Measurements from ENCODE around the gene MKNK2. TPM values are rescaled to one million over a fixed set of nuclear protein-coding genes. Genes with fewer than 3 reads are reported as not detected.

MKNK2 gene
- total and polyA plus RNA-seq, 2 of the 13 experiments (the other 11 are each of a cell fraction or from before 2014, with no cell fraction given) = 44.9 to 112 TPM

DNA sequence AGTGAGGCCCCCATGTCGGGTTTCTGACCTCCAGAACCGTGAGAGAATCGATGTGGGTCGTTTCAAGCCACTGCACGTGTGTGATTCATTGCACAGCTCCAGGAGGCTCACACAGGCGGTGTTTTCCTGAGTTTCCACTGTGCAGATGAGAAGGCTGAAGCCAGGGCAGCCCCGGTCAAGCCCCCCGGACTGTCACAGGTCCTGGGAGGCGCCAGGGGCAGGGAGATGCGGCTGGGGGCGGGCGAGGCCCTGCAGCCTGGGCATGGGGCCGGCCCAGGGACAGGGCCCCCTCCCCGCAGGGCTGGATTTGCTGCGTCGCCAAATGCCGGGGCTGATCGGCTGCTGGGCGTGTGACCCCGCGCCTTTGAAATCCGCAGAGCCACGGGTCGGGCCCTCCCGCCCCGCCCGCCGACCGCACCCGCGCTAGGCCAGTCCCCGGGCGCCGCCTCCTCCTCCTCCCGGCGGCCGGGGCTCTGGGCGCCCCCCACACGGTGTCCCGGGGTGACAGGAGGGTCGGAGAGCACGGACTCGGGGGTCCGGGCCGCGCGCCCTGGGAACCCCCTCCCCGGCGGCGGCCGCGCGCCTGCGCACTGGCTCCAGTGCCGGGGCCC, 9.9 kb upstream of the MKNK2 start (continued):
- TF ChIP-seq EED (CRISPR knock-in tag; IDR thresholded peaks at IDR 0.05) (peak; percentile 50; the same call in 1 of the 2 replicates), KLF12 (CRISPR knock-in tag; IDR thresholded peaks at IDR 0.05; ENCODE audit: borderline replicate concordance) (0 out of 2 replicates have a peak, but pooled peaks have one; percentile 13), ETV6 (CRISPR knock-in tag; conservative IDR thresholded peaks at IDR 0.05) (no peak; the same call in 1 of the 2 replicates), SNRNP70 (IDR thresholded peaks at IDR 0.05; ENCODE audit: low read depth, low read length) (no peak), ATM (IDR thresholded peaks at IDR 0.05; ENCODE audit: borderline replicate concordance) (no peak), ZBTB43 (CRISPR knock-in tag; conservative IDR thresholded peaks at IDR 0.05) (0 out of 2 replicates have a peak, but pooled peaks have one; percentile 15), ELF1 (CRISPR knock-in tag; IDR thresholded peaks at IDR 0.05) (0 out of 2 replicates have a peak, but pooled peaks have one; percentile 3), ZNF124 (CRISPR knock-in tag; IDR thresholded peaks at IDR 0.05) (no peak; the same call in 1 of the 2 replicates), ARNT2 (CRISPR knock-in tag; IDR thresholded peaks at IDR 0.05; ENCODE audit: low read depth) (peak; percentile 35; the same call in 1 of the 2 replicates), ZNF441 (CRISPR knock-in tag; IDR thresholded peaks at IDR 0.05; ENCODE audit: borderline replicate concordance) (peak; percentile 87), ZBTB39 (CRISPR knock-in tag; IDR thresholded peaks at IDR 0.05) (0 out of 2 replicates have a peak, but pooled peaks have one; percentile 79), RBFOX2 (IDR thresholded peaks at IDR 0.05; ENCODE audit: low read depth, low read length) (peak; percentile 95), MAFK (conservative IDR thresholded peaks at IDR 0.05 in 1 of 2, IDR thresholded peaks at IDR 0.05 in 1 of 2; ENCODE audit: low read length in 2 of 2) (0 out of 4 replicates have a peak, but pooled peaks of 1 of the 2 experiments have one; percentile 21), SALL1 (CRISPR knock-in tag; IDR thresholded peaks at IDR 0.05) (peak; percentile 44; the same call in 1 of the 2 replicates), ATF7-NPFF (CRISPR knock-in tag; IDR thresholded peaks at IDR 0.05; ENCODE audit: low read depth) (peak; percentile 70), FOXO1 (CRISPR knock-in tag; IDR thresholded peaks at IDR 0.05) (peak; percentile 16; the same call in 1 of the 2 replicates), RORA (CRISPR knock-in tag; IDR thresholded peaks at IDR 0.05) (no peak), ZNF709 (CRISPR knock-in tag; IDR thresholded peaks at IDR 0.05) (0 out of 2 replicates have a peak, but pooled peaks have one; percentile 11), ZSCAN29 (CRISPR knock-in tag; conservative IDR thresholded peaks at IDR 0.05) (peak; percentile 51)
- TF ChIP-seq, protein P1, sequence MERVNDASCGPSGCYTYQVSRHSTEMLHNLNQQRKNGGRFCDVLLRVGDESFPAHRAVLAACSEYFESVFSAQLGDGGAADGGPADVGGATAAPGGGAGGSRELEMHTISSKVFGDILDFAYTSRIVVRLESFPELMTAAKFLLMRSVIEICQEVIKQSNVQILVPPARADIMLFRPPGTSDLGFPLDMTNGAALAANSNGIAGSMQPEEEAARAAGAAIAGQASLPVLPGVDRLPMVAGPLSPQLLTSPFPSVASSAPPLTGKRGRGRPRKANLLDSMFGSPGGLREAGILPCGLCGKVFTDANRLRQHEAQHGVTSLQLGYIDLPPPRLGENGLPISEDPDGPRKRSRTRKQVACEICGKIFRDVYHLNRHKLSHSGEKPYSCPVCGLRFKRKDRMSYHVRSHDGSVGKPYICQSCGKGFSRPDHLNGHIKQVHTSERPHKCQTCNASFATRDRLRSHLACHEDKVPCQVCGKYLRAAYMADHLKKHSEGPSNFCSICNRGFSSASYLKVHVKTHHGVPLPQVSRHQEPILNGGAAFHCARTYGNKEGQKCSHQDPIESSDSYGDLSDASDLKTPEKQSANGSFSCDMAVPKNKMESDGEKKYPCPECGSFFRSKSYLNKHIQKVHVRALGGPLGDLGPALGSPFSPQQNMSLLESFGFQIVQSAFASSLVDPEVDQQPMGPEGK (CRISPR knock-in tag; IDR thresholded peaks at IDR 0.05) = peak; percentile 93
- TF ChIP-seq, protein P2, sequence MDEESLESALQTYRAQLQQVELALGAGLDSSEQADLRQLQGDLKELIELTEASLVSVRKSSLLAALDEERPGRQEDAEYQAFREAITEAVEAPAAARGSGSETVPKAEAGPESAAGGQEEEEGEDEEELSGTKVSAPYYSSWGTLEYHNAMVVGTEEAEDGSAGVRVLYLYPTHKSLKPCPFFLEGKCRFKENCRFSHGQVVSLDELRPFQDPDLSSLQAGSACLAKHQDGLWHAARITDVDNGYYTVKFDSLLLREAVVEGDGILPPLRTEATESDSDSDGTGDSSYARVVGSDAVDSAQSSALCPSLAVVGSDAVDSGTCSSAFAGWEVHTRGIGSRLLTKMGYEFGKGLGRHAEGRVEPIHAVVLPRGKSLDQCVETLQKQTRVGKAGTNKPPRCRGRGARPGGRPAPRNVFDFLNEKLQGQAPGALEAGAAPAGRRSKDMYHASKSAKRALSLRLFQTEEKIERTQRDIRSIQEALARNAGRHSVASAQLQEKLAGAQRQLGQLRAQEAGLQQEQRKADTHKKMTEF (CRISPR knock-in tag; IDR thresholded peaks at IDR 0.05) = peak; percentile 33

Data from HepG2 (cell line).